Neural crest cell (in vitro differentiated cells): ENCODE measurements around the gene ELP4. TPM values are rescaled to one million over a fixed set of nuclear protein-coding genes. Genes with fewer than 3 reads are reported as not detected.

Source experiments
- DNase-seq: peaks from one replicate; pipeline ENCODE4 v3.0.0; 2021; ENCODE audit warnings: low read depth, mixed read lengths, low spot score
- H3K27ac Mint-ChIP-seq: one replicate; pipeline ENCODE4 v1.8.0; 2021; ENCODE audit warnings: mild to moderate bottlenecking, mixed read lengths; ENCODE audit not compliant: unreplicated experiment
- H3K27me3 Mint-ChIP-seq: 2 replicates; pipeline ENCODE4 v1.8.0; 2021; ENCODE audit warnings: low read depth, mild to moderate bottlenecking, mixed read lengths
- H3K36me3 Mint-ChIP-seq: 2 replicates; pipeline ENCODE4 v1.8.0; 2021; ENCODE audit warnings: low read depth, mild to moderate bottlenecking, mixed read lengths
- H3K4me1 Mint-ChIP-seq: 2 replicates; pipeline ENCODE4 v1.8.0; 2021; ENCODE audit warnings: mixed read lengths
- H3K4me3 Mint-ChIP-seq: one replicate; pipeline ENCODE4 v1.8.0; 2021; ENCODE audit warnings: mild to moderate bottlenecking, mixed read lengths
- H3K9me3 Mint-ChIP-seq: 2 replicates; pipeline ENCODE4 v1.8.0; 2021; ENCODE audit warnings: mixed read lengths
- CTCF ChIP-seq: fragments of 200-600 bp; sonication (generic); conservative IDR thresholded peaks from 2 replicates; pipeline ENCODE4 v1.5.0; 2021; ENCODE audit warnings: antibody characterized with exemption, mild to moderate bottlenecking
- total RNA-seq: library from RNA; stranded (reverse); gene quantifications from 2 replicates; pipeline ENCODE4 v1.2.1, GENCODE V29; 2021

The ELP4 gene
- total RNA-seq, 1 donor from 2014 or later: 19.9 TPM

- TF ChIP-seq CTCF: no peak
- DNase-seq: no peak
- no peak overlapping the region for H3K27ac Mint-ChIP-seq
- H3K4me3 Mint-ChIP-seq: no peak overlapping the region
- H3K27me3 Mint-ChIP-seq: no peaks in the 10 kb centered on the region
- H3K4me1 Mint-ChIP-seq: no peaks in the 10 kb centered on the region
- H3K36me3 Mint-ChIP-seq: no peaks in the 10 kb centered on the region
- no peaks in the 10 kb centered on the region for H3K9me3 Mint-ChIP-seq
Observed at GRCh38 chr11:31628111-31628510, 118.5 kb downstream of the ELP4 start.

- no peak for TF ChIP-seq CTCF
- DNase-seq: no peak
- no peaks in the 10 kb centered on the region for H3K36me3 Mint-ChIP-seq
- no peak overlapping the region for H3K4me3 Mint-ChIP-seq
- no peaks in the 10 kb centered on the region for H3K9me3 Mint-ChIP-seq
- no peaks in the 10 kb centered on the region for H3K27me3 Mint-ChIP-seq
- peaks cover 5% of the 10 kb centered on the region for H3K4me1 Mint-ChIP-seq
- no peak overlapping the region for H3K27ac Mint-ChIP-seq
Observed at GRCh38 chr11:31636983-31637382, 127.4 kb downstream of the ELP4 start.

DNA sequence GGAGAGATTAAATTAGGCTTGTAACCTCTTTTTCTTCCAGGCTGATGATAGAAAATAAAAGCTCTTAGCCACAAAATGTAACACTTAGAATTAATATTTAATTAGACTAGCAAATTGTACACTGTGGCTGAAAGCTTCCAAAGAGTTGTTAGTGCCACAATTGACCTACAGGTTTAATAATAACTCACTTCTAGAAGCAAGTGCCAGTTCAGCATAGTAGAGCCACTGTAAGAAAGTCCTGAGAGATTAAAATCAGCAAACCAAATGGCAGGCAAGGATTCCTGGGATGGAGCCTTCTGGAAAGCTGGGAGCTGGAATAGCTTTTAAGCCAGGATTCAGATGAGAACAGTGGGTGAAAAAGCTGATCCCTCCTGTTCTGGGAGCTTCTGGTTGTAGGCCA lies 131.0 kb downstream of the ELP4 start:
- Mint-ChIP-seq H3K27me3 (no peaks in the 10 kb centered on the region), H3K36me3 (no peaks in the 10 kb centered on the region)
- no peak for TF ChIP-seq CTCF

GRCh38 chr11:31641477-31642062 lies 132.0 kb downstream of the ELP4 start:
- Mint-ChIP-seq H3K36me3 (no peaks in the 10 kb centered on the region), H3K4me1 (peaks cover 5% of the 10 kb centered on the region), H3K27me3 (no peaks in the 10 kb centered on the region), H3K9me3 (no peaks in the 10 kb centered on the region), H3K4me3 (no peak overlapping the region), H3K27ac (no peak overlapping the region)
- peak; percentile 40 for DNase-seq
- TF ChIP-seq CTCF: peak; percentile 84

More for the DNA sequence above, 131.0 kb downstream of the ELP4 start:
- peaks cover 5% of the 10 kb centered on the region for H3K4me1 Mint-ChIP-seq
- no peak overlapping the region for H3K4me3 Mint-ChIP-seq
- no peaks in the 10 kb centered on the region for H3K9me3 Mint-ChIP-seq
- no peak overlapping the region for H3K27ac Mint-ChIP-seq
- DNase-seq: no peak

GRCh38 chr11:31643857-31644256 lies 134.3 kb downstream of the ELP4 start:
- Mint-ChIP-seq H3K4me3 (no peak overlapping the region), H3K27ac (no peak overlapping the region), H3K36me3 (no peaks in the 10 kb centered on the region), H3K4me1 (no peaks in the 10 kb centered on the region), H3K9me3 (no peaks in the 10 kb centered on the region), H3K27me3 (no peaks in the 10 kb centered on the region)
- DNase-seq: no peak
- no peak for TF ChIP-seq CTCF
